ENCODE results near the gene CADM4.
"Not testable (repeated sequence)": the region's sequence is repeated elsewhere in the genome, so short reads cannot be mapped to it uniquely, and the experiment has no call there.

DNA sequence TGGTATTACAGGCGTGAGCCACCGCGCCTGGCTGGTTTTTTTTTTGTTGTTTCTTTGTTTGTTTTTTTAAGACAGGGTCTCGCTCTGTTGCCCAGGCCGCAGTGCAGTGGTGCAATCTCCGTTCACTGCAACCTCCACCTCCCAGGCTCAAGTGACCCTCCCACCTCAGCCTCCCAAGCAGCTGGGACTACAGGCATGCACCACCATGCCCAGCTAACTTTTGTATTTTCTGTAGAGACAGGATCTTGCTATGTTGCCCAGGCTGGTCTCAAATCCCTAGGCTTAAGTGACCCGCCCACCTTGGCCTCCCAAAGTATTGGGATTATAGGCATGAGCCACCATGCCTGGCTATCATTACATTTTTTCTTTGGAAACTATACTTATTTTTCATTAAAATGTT, 10.6 kb upstream of the CADM4 start:
- not testable (repeated sequence) for TF ChIP-seq RFX5 (IDR thresholded peaks at IDR 0.05; ENCODE audit: borderline replicate concordance, low read depth, low read length); CHD2 (IDR thresholded peaks at IDR 0.05; ENCODE audit: low read length); MAFK (IDR thresholded peaks at IDR 0.05; ENCODE audit: low read depth, low read length)
- TF ChIP-seq, protein P1, sequence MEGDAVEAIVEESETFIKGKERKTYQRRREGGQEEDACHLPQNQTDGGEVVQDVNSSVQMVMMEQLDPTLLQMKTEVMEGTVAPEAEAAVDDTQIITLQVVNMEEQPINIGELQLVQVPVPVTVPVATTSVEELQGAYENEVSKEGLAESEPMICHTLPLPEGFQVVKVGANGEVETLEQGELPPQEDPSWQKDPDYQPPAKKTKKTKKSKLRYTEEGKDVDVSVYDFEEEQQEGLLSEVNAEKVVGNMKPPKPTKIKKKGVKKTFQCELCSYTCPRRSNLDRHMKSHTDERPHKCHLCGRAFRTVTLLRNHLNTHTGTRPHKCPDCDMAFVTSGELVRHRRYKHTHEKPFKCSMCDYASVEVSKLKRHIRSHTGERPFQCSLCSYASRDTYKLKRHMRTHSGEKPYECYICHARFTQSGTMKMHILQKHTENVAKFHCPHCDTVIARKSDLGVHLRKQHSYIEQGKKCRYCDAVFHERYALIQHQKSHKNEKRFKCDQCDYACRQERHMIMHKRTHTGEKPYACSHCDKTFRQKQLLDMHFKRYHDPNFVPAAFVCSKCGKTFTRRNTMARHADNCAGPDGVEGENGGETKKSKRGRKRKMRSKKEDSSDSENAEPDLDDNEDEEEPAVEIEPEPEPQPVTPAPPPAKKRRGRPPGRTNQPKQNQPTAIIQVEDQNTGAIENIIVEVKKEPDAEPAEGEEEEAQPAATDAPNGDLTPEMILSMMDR (IDR thresholded peaks at IDR 0.05; ENCODE audit: control extremely low read depth in 1 of 3, insufficient read depth in 1 of 3, low read depth in 1 of 3, low read length in 3 of 3), result not testable (repeated sequence)
